H1 (cell line): ENCODE results near the gene LRRC63. TPM values are rescaled to one million over a fixed set of nuclear protein-coding genes. Genes with fewer than 3 reads are reported as not detected.

Experiments
- CTCF ChIA-PET: fragments of 300-600 bp; sonication (Branson Sonifier 250); formaldehyde crosslinking; loops from one replicate; lab custom pipeline; 2021; ENCODE audit not compliant: partially characterized antibody; lab: Charles Lee
- POLR2A ChIA-PET: fragments of 300-600 bp; sonication (Branson Sonifier 250); formaldehyde crosslinking; loops from one replicate; lab custom pipeline; 2021; ENCODE audit warnings: inconsistent platforms; ENCODE audit not compliant: partially characterized antibody; lab: Charles Lee
- DNase-seq, 2 experiments: peaks; one replicate each; pipeline versions ENCODE4 v3.0.0 to v3.0.0-alpha.2; 2010 to 2022; ENCODE audit warnings: low spot score in 2 of 2, low read depth in 1 of 2, mixed read lengths in 1 of 2
- FAIRE-seq: peaks from 2 replicates; lab custom pipeline; 2011; peaks lifted over from hg19 to GRCh38; lab: Jason Lieb, UNC
- H2AFZ ChIP-seq: 2 replicates; pipeline ENCODE4 v1.8.1; 2012; ENCODE audit warnings: low read length, inconsistent platforms
- H2AK5ac ChIP-seq: 2 replicates; pipeline ENCODE4 v1.6.1; 2013; ENCODE audit warnings: low read depth, low read length
- H2BK120ac ChIP-seq: replicated peaks from 2 replicates; pipeline ENCODE3; 2013; ENCODE audit warnings: low read depth, low read length, inconsistent platforms
- H2BK12ac ChIP-seq: 2 replicates; pipeline ENCODE4 v1.6.1; 2013; ENCODE audit warnings: low read depth, low read length
- H2BK15ac ChIP-seq: 2 replicates; pipeline ENCODE4 v1.6.1; 2013; ENCODE audit warnings: low read length
- H2BK20ac ChIP-seq: 2 replicates; pipeline ENCODE4 v1.6.1; 2013; ENCODE audit warnings: low read length
- H2BK5ac ChIP-seq: 2 replicates; pipeline ENCODE4 v1.6.1; 2013; ENCODE audit warnings: low read depth, low read length
- H3K14ac ChIP-seq: 2 replicates; pipeline ENCODE4 v1.6.1; 2013; ENCODE audit warnings: inconsistent platforms; ENCODE audit not compliant: insufficient read length
- H3K18ac ChIP-seq: 2 replicates; pipeline ENCODE4 v1.6.1; 2013; ENCODE audit warnings: low read length; ENCODE audit errors: extremely low read depth
- H3K23ac ChIP-seq: 2 replicates; pipeline ENCODE4 v1.6.1; 2013; ENCODE audit warnings: inconsistent platforms; ENCODE audit not compliant: insufficient read length
- H3K23me2 ChIP-seq: 2 replicates; pipeline ENCODE4 v1.6.1; 2013; ENCODE audit warnings: low read depth, low read length
- H3K27ac ChIP-seq: 2 replicates; pipeline ENCODE4 v1.6.1; 2011; ENCODE audit warnings: low read depth, low read length, inconsistent platforms
- H3K27me3 ChIP-seq, 4 experiments: replicated peaks in 1 of 4; 1 replicate in 1 of 4; 2 replicates in 3 of 4; pipeline versions ENCODE4 v1.6.1 to v1.8.1; 2011 to 2013; ENCODE audit warnings: low read length in 3 of 4, mild to moderate bottlenecking in 3 of 4, inconsistent platforms in 2 of 4, mixed read lengths in 2 of 4, moderate library complexity in 1 of 4; ENCODE audit not compliant: control insufficient read depth in 3 of 4, insufficient read depth in 3 of 4; ENCODE audit errors: extremely low read depth in 1 of 4
- H3K36me3 ChIP-seq, 4 experiments: 2 replicates each; pipeline versions ENCODE4 v1.6.1 to v1.8.1; 2011 to 2013; ENCODE audit warnings: mild to moderate bottlenecking in 4 of 4, low read length in 3 of 4, moderate library complexity in 2 of 4, control low read depth in 1 of 4, inconsistent platforms in 1 of 4; ENCODE audit not compliant: insufficient read depth in 4 of 4, control insufficient read depth in 2 of 4
- H3K4ac ChIP-seq: replicated peaks from 2 replicates; pipeline ENCODE3; 2013; ENCODE audit warnings: low read length, low read depth, mixed read lengths, inconsistent platforms; ENCODE audit not compliant: insufficient read length
- H3K4me1 ChIP-seq, 4 experiments: replicated peaks in 1 of 4; 1 replicate in 1 of 4; 2 replicates in 3 of 4; pipeline versions ENCODE4 v1.6.1 to v1.8.1; 2011 to 2013; ENCODE audit warnings: low read length in 3 of 4, inconsistent platforms in 2 of 4, mixed read lengths in 1 of 4; ENCODE audit not compliant: insufficient read depth in 4 of 4, control insufficient read depth in 3 of 4
- H3K4me2 ChIP-seq, 2 experiments: 2 replicates each; pipeline versions ENCODE4 v1.6.1 to v1.8.1; 2011 to 2013; ENCODE audit warnings: low read depth in 2 of 2, low read length in 2 of 2, control low read depth in 1 of 2, inconsistent platforms in 1 of 2, mild to moderate bottlenecking in 1 of 2; ENCODE audit not compliant: insufficient read depth in 1 of 2
- H3K4me3 ChIP-seq, 4 experiments: fragments of 200-600, 300-600 bp in 1 of 4; sonication (generic), shearing (Covaris generic), sonication (Bioruptor Twin) in 1 of 4; 2 replicates each; pipeline versions ENCODE4 v1.5.1 to v1.8.1; 2011 to 2016; ENCODE audit warnings: low read length in 4 of 4, low read depth in 3 of 4, control low read depth in 2 of 4, inconsistent platforms in 2 of 4, mild to moderate bottlenecking in 2 of 4, mixed read lengths in 1 of 4, moderate library complexity in 1 of 4; ENCODE audit not compliant: insufficient read depth in 2 of 4; ENCODE audit errors: extremely low read depth in 1 of 4
- H3K56ac ChIP-seq: replicated peaks from 2 replicates; pipeline ENCODE3; 2013; ENCODE audit warnings: low read depth, mild to moderate bottlenecking, mixed read lengths, low read length, inconsistent platforms; ENCODE audit not compliant: insufficient read length
- H3K79me1 ChIP-seq: 2 replicates; pipeline ENCODE4 v1.6.1; 2013; ENCODE audit warnings: low read depth, low read length, control low read depth
- H3K79me2 ChIP-seq, 2 experiments: 2 replicates each; pipeline versions ENCODE4 v1.6.1 to v1.8.1; 2012 to 2013; ENCODE audit warnings: low read length in 2 of 2, mild to moderate bottlenecking in 2 of 2, inconsistent platforms in 1 of 2; ENCODE audit not compliant: insufficient read depth in 2 of 2, control insufficient read depth in 1 of 2
- H3K9ac ChIP-seq, 4 experiments: replicated peaks in 1 of 4; 1 replicate in 1 of 4; 2 replicates in 3 of 4; pipeline versions ENCODE4 v1.6.1 to v1.8.1; 2011 to 2013; ENCODE audit warnings: low read depth in 3 of 4, low read length in 3 of 4, control low read depth in 2 of 4, mild to moderate bottlenecking in 2 of 4, moderate library complexity in 2 of 4, inconsistent platforms in 1 of 4; ENCODE audit errors: extremely low read depth in 1 of 4
- H3K9me3 ChIP-seq, 2 experiments: 2 replicates each; pipeline versions ENCODE4 v1.6.1 to v1.8.1; 2012 to 2013; ENCODE audit warnings: mild to moderate bottlenecking in 2 of 2, moderate library complexity in 2 of 2, control low read depth in 1 of 2, inconsistent platforms in 1 of 2, low read depth in 1 of 2, low read length in 1 of 2, mixed read lengths in 1 of 2; ENCODE audit not compliant: insufficient read depth in 2 of 2
- H4K20me1 ChIP-seq, 2 experiments: replicated peaks in 1 of 2; 2 replicates each; pipeline versions ENCODE3 to v1.8.1; 2011 to 2013; ENCODE audit warnings: inconsistent platforms in 2 of 2, low read length in 2 of 2, mild to moderate bottlenecking in 1 of 2; ENCODE audit not compliant: insufficient read depth in 2 of 2, control insufficient read depth in 1 of 2
- H4K5ac ChIP-seq: 2 replicates; pipeline ENCODE4 v1.6.1; 2013; ENCODE audit warnings: low read length, low read depth, mixed read lengths, inconsistent platforms; ENCODE audit not compliant: insufficient read length
- H4K8ac ChIP-seq: 2 replicates; pipeline ENCODE4 v1.8.0; 2013; ENCODE audit warnings: mild to moderate bottlenecking, moderate library complexity, low read length, inconsistent platforms; ENCODE audit not compliant: insufficient read depth; ENCODE audit errors: extremely low read depth
- H4K91ac ChIP-seq: replicated peaks from 2 replicates; pipeline ENCODE3; 2013; ENCODE audit warnings: low read length, mixed read lengths, inconsistent platforms; ENCODE audit not compliant: insufficient read length
- TAF7 ChIP-seq: optimal IDR thresholded peaks from 2 replicates; pipeline ENCODE3; 2011; ENCODE audit warnings: low read depth, mild to moderate bottlenecking, inconsistent platforms, low read length, moderate library complexity, borderline replicate concordance
- WGBS, 2 experiments: shearing (Covaris generic) in 1 of 2; methylation state at CpG; one replicate each; pipeline versions ENCODE4 v1.1.6 to v1.1.7; 2013 to 2015; ENCODE audit warnings: low lambda C conversion rate in 2 of 2, mixed read lengths in 2 of 2, inconsistent platforms in 1 of 2, low coverage in 1 of 2, missing lambda C conversion rate in 1 of 2; ENCODE audit not compliant: insufficient replicate concordance in 2 of 2, insufficient coverage in 1 of 2, insufficient read length in 1 of 2; ENCODE audit errors: extremely low coverage in 1 of 2, missing lambda C conversion rate in 1 of 2; 5-methylcytosine and 5-hydroxymethylcytosine counted together
- polyA plus RNA-seq, 7 experiments: library from polyadenylated mRNA; depleted of rRNA in 3 of 7; stranded (reverse) in 5 of 7; unstranded in 2 of 7; fragments of >200 nt in 5 of 7; fragments of 200-250 nt in 2 of 7; gene quantifications; 1 replicate in 5 of 7; 2 replicates in 1 of 7; 4 replicates in 1 of 7; pipeline versions ENCODE4 v1.2.1 to v1.2.3, GENCODE V29; 2011 to 2013; ENCODE audit warnings: missing spikeins in 2 of 7, mixed read lengths in 2 of 7
- total RNA-seq: library from RNA; stranded (reverse); fragmentation: NEBNext Ultra II Directional; extraction: Animal tissue kit (Norgen Biotek cat#: 25700); gene quantifications from 2 replicates; pipeline ENCODE4 v1.2.1, GENCODE V29; 2021

Gene LRRC63
- total and polyA plus RNA-seq, 2 of the 8 experiments (the other 6 are each of a cell fraction or from before 2014, with no cell fraction given): not detected

GRCh38 chr13:46278474-46278873 is 66.7 kb downstream of the LRRC63 start:
- FAIRE-seq: no peak
- POLR2A ChIA-PET: no interaction called here
- H3K79me1 ChIP-seq: no peaks in the 10 kb centered on the region

More at GRCh38 chr13:46278474-46278873, 66.7 kb downstream of the LRRC63 start:
- Histone ChIP-seq H4K20me1 (no peaks in the 10 kb centered on the region), H3K27ac (no peak overlapping the region), H2AFZ (0 out of 2 replicates have a peak overlapping the region, but pooled peaks have one; percentile 41), H2BK5ac (no peak overlapping the region), H3K9me3 (no peaks in the 10 kb centered on the region), H3K14ac (no peak overlapping the region), H3K56ac (no peak overlapping the region), H3K4ac (no peak overlapping the region), H2BK15ac (no peak overlapping the region), H4K91ac (no peak overlapping the region), H4K8ac (0 out of 2 replicates have a peak overlapping the region, but pooled peaks have one; percentile 51), H2AK5ac (no peak overlapping the region), H3K4me3 (no peak overlapping the region), H4K5ac (no peak overlapping the region), H3K4me1 (no peaks in the 10 kb centered on the region), H3K27me3 (no peaks in the 10 kb centered on the region), H3K4me2 (no peak overlapping the region), H2BK20ac (no peak overlapping the region), H3K79me2 (no peaks in the 10 kb centered on the region), H3K23ac (no peak overlapping the region), H2BK12ac (no peak overlapping the region), H3K36me3 (no peaks in the 10 kb centered on the region), H2BK120ac (no peak overlapping the region), H3K18ac (no peak overlapping the region), H3K9ac (no peak overlapping the region), H3K23me2 (no peaks in the 10 kb centered on the region)
- 53% methylated on average over 4 of the region's 4 CpGs; no CpG with 5 or more reads in 1 of the 2 experiments for WGBS, 2 experiments
- peak in 1 of 2 experiments; percentile 21 for DNase-seq
- CTCF ChIA-PET: interaction anchor here (0.6 to 5.4 kb wide), 3 partner anchors 11 to 35 kb away, joined by 3 to 43 read pairs (median 4); no protein-coding TSS in a partner anchor
- TF ChIP-seq TAF7: no peak
